ENCODE measurements around the gene CRYBG1. TPM values are rescaled to one million over a fixed set of nuclear protein-coding genes. Genes with fewer than 3 reads are reported as not detected.
A peak's percentile ranks its signal among the peaks of the same experiment; 100 is the strongest.

Gene CRYBG1
- total RNA-seq, 1 experiment from 2014 or later: 5.7 TPM

DNA sequence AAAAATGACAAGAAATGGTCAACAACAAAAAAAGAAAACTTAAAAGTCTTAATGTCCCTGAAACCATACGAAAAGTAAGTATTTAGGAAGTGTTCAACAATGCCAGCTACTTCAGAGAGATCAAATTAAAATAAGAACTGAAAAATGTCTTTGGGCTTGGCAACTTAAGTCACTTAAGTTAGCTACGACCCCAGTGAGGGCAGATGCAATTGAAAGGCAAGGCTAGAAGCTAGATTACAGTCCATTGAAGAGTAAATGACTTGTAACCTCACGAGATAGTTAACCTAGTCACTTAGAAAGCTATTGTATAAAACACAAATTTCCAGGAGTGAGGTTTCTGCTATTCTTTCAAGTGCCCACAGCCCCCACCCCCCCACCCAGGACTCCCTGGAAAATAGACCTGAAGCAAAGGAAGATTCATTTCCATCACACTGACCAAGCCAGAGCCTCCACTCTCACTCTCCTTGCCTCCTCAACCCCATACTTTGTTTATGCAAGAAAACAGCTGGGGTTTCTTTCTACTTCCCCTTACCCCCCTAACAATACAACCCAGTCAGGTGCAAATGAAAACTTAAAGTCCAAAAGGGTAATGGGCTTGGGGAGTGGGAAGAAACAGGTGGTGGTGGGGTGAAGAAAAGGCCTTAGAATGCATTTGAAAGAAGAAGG lies 254.2 kb downstream of the CRYBG1 start:
- H3K27me3 ChIP-seq (ENCODE audit: insufficient read depth, low read length): no peaks in the 10 kb centered on the region
- H3K4ac ChIP-seq (ENCODE audit: low read depth, low read length): no peak overlapping the region
- H2BK120ac ChIP-seq (ENCODE audit: low read depth, low read length, poor library complexity, severe bottlenecking): no peak overlapping the region
- H4K20me1 ChIP-seq (ENCODE audit: control insufficient read depth, insufficient read depth, insufficient read length): no peaks in the 10 kb centered on the region
- H3K18ac ChIP-seq (ENCODE audit: insufficient read length, low read depth, low read length): no peak overlapping the region
- H3K4me1 ChIP-seq (ENCODE audit: insufficient read depth, low read length): peaks cover 17% of the 10 kb centered on the region; the same call in 1 of the 2 replicates
- H2AK5ac ChIP-seq (ENCODE audit: insufficient read length, low read length): no peak overlapping the region
- H3K56ac ChIP-seq (ENCODE audit: insufficient read length, low read depth, low read length): no peak overlapping the region
- H3K23me2 ChIP-seq (ENCODE audit: insufficient read length, low read depth, low read length, poor library complexity, severe bottlenecking): no peaks in the 10 kb centered on the region
- H3K14ac ChIP-seq (ENCODE audit: insufficient read depth, low read length): no peak overlapping the region
- peak overlapping the region; percentile 57 for H3K4me2 ChIP-seq (ENCODE audit: insufficient read depth, insufficient read length, low read length)
- peak; percentile 72 for DNase-seq
- no peak overlapping the region for H2BK20ac ChIP-seq (ENCODE audit: low read depth, low read length, poor library complexity, severe bottlenecking)
- H2AFZ ChIP-seq (ENCODE audit: low read length): no peak overlapping the region
- TF ChIP-seq, protein P1, sequence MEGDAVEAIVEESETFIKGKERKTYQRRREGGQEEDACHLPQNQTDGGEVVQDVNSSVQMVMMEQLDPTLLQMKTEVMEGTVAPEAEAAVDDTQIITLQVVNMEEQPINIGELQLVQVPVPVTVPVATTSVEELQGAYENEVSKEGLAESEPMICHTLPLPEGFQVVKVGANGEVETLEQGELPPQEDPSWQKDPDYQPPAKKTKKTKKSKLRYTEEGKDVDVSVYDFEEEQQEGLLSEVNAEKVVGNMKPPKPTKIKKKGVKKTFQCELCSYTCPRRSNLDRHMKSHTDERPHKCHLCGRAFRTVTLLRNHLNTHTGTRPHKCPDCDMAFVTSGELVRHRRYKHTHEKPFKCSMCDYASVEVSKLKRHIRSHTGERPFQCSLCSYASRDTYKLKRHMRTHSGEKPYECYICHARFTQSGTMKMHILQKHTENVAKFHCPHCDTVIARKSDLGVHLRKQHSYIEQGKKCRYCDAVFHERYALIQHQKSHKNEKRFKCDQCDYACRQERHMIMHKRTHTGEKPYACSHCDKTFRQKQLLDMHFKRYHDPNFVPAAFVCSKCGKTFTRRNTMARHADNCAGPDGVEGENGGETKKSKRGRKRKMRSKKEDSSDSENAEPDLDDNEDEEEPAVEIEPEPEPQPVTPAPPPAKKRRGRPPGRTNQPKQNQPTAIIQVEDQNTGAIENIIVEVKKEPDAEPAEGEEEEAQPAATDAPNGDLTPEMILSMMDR (conservative IDR thresholded peaks at IDR 0.05): no peak
- Mint-ChIP-seq H3K27me3 (ENCODE audit: low read depth) (no peaks in the 10 kb centered on the region), H3K27ac (peak overlapping the region; percentile 93 to 99 (median 97)), H3K9me3 (no peaks in the 10 kb centered on the region), H3K4me3 (peak overlapping the region in 1 of 2 experiments; percentile 53; a peak in 3 of 5 replicates), H3K4me1 (peaks cover 62 to 66% of the 10 kb centered on the region in 2 experiments), H3K36me3 (ENCODE audit: insufficient read depth in 1 of 3, low read depth in 3 of 3) (peaks cover 8 to 24% (median 16%) of the 10 kb centered on the region in 3 experiments; a peak in 6 of 7 replicates)
- WGBS (ENCODE audit: extremely low coverage, insufficient read length, low lambda C conversion rate): no CpG with 5 or more reads among the region's 3 CpGs
- H3K9me3 ChIP-seq (ENCODE audit: control insufficient read depth, low read depth, low read length): no peaks in the 10 kb centered on the region
- no peak overlapping the region for H2BK12ac ChIP-seq (ENCODE audit: insufficient read length, low read depth, low read length)
- no peaks in the 10 kb centered on the region for H3K79me2 ChIP-seq (ENCODE audit: insufficient read depth, low read length)
- H3K9ac ChIP-seq (ENCODE audit: extremely low read depth, insufficient read length, low read length): no peak overlapping the region
- H4K91ac ChIP-seq (ENCODE audit: insufficient read length, low read depth, low read length): no peak overlapping the region
- H4K8ac ChIP-seq (replicated peaks; ENCODE audit: insufficient read length, low read depth, low read length): no peak overlapping the region
- peak overlapping the region; percentile 95 for H3K27ac ChIP-seq (ENCODE audit: insufficient read length, low read depth, low read length)
- H3K23ac ChIP-seq (ENCODE audit: insufficient read length, low read depth, low read length): no peak overlapping the region
- no peak overlapping the region for H4K5ac ChIP-seq (ENCODE audit: insufficient read length, low read depth, low read length)
- H2BK5ac ChIP-seq (ENCODE audit: insufficient read length, low read length): no peak overlapping the region
- no peak overlapping the region for H2BK15ac ChIP-seq (ENCODE audit: low read depth, low read length)
- H3K79me1 ChIP-seq (ENCODE audit: insufficient read depth, low read depth, low read length, poor library complexity, severe bottlenecking): no peaks in the 10 kb centered on the region
- no peak overlapping the region for H3T11ph ChIP-seq (ENCODE audit: low read length)
